ENCODE data around the gene RAPGEF5. TPM values are rescaled to one million over a fixed set of nuclear protein-coding genes. Genes with fewer than 3 reads are reported as not detected.

Gene RAPGEF5
- total RNA-seq, 2 donors from 2014 or later, result 16.7 to 23.2 TPM

GRCh38 chr7:22291977-22292376 lies 65.0 kb downstream of the RAPGEF5 start:
- no peaks in the 10 kb centered on the region for H3K4me1 ChIP-seq (ENCODE audit: control insufficient read depth, insufficient read depth, low read length)
- no peak overlapping the region for H3K9ac ChIP-seq (ENCODE audit: extremely low read depth, low read length, poor library complexity, severe bottlenecking)
- H3K4me3 Mint-ChIP-seq, result no peak overlapping the region
- H3K4me1 Mint-ChIP-seq, result peaks cover 17% of the 10 kb centered on the region
- H3K36me3 ChIP-seq (ENCODE audit: control insufficient read depth, insufficient read depth, low read length), result peaks cover 20% of the 10 kb centered on the region
- H3K27ac ChIP-seq (ENCODE audit: low read depth, low read length), result no peak overlapping the region
- DNase-seq, result no peak
- H3K9me3 Mint-ChIP-seq, result no peaks in the 10 kb centered on the region
- TF ChIP-seq CTCF (conservative IDR thresholded peaks at IDR 0.05), result no peak
- no peaks in the 10 kb centered on the region for H3K9me3 ChIP-seq (ENCODE audit: control insufficient read depth, low read length)
- 71 to 92% methylated on average over 1 to 2 of the region's 2 CpGs for WGBS, 2 experiments (ENCODE audit: insufficient coverage in 1 of 2, insufficient read length in 1 of 2)
- H3K27me3 Mint-ChIP-seq (ENCODE audit: insufficient read depth), result no peaks in the 10 kb centered on the region
- no peaks in the 10 kb centered on the region for H3K27me3 ChIP-seq (ENCODE audit: control insufficient read depth, insufficient read depth, low read length, poor library complexity, severe bottlenecking)
- H3K27ac Mint-ChIP-seq, result no peak overlapping the region
- H3K36me3 Mint-ChIP-seq (ENCODE audit: low read depth), result peaks cover 24% of the 10 kb centered on the region
- H3K4me3 ChIP-seq (ENCODE audit: low read length), result no peak overlapping the region

- Mint-ChIP-seq H3K4me1 (peaks cover 4% of the 10 kb centered on the region), H3K9me3 (no peaks in the 10 kb centered on the region), H3K27ac (no peak overlapping the region), H3K4me3 (no peak overlapping the region), H3K36me3 (ENCODE audit: low read depth) (peaks cover 24% of the 10 kb centered on the region), H3K27me3 (ENCODE audit: insufficient read depth) (no peaks in the 10 kb centered on the region)
- H3K9ac ChIP-seq (ENCODE audit: extremely low read depth, low read length, poor library complexity, severe bottlenecking), result no peak overlapping the region
- DNase-seq, result no peak
- H3K27me3 ChIP-seq (ENCODE audit: control insufficient read depth, insufficient read depth, low read length, poor library complexity, severe bottlenecking), result no peaks in the 10 kb centered on the region
- H3K27ac ChIP-seq (ENCODE audit: low read depth, low read length), result no peak overlapping the region
- H3K4me3 ChIP-seq (ENCODE audit: low read length), result no peak overlapping the region
- no peaks in the 10 kb centered on the region for H3K9me3 ChIP-seq (ENCODE audit: control insufficient read depth, low read length)
- no peaks in the 10 kb centered on the region for H3K4me1 ChIP-seq (ENCODE audit: control insufficient read depth, insufficient read depth, low read length)
- no peak for TF ChIP-seq CTCF (conservative IDR thresholded peaks at IDR 0.05)
- 94 to 95% methylated on average over 2 of the region's 6 CpGs for WGBS, 2 experiments (ENCODE audit: insufficient coverage in 1 of 2, insufficient read length in 1 of 2)
- H3K36me3 ChIP-seq (ENCODE audit: control insufficient read depth, insufficient read depth, low read length), result peaks cover 20% of the 10 kb centered on the region
These were observed 68.8 kb downstream of the RAPGEF5 start for GRCh38 chr7:22288202-22288601.

DNA sequence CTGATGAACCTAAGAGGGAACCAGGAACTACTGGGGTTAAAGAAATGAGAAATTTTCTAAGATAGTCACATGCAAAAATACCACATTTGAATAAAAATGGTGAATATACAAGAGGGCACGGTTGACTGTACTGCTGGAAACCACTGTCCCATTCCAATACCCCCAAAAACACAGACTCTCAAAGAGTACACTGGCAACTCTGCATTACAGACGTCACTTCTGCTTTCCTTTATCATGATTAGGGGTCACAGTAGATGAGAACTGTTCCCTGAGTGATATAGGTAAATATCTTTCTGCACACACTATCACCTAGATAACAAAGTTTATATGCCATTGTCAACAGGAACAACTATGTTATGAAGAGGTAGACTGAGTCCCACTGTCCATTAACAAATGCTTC lies 69.5 kb downstream of the RAPGEF5 start:
- Mint-ChIP-seq H3K27me3 (ENCODE audit: insufficient read depth) (no peaks in the 10 kb centered on the region), H3K36me3 (ENCODE audit: low read depth) (peaks cover 24% of the 10 kb centered on the region), H3K4me1 (no peaks in the 10 kb centered on the region), H3K27ac (no peak overlapping the region), H3K4me3 (no peak overlapping the region), H3K9me3 (no peaks in the 10 kb centered on the region)
- no peak for DNase-seq
- no peak for TF ChIP-seq CTCF (conservative IDR thresholded peaks at IDR 0.05)
- Histone ChIP-seq H3K27ac (ENCODE audit: low read depth, low read length) (no peak overlapping the region), H3K27me3 (ENCODE audit: control insufficient read depth, insufficient read depth, low read length, poor library complexity, severe bottlenecking) (no peaks in the 10 kb centered on the region), H3K4me1 (ENCODE audit: control insufficient read depth, insufficient read depth, low read length) (no peaks in the 10 kb centered on the region), H3K36me3 (ENCODE audit: control insufficient read depth, insufficient read depth, low read length) (peaks cover 20% of the 10 kb centered on the region), H3K9me3 (ENCODE audit: control insufficient read depth, low read length) (no peaks in the 10 kb centered on the region), H3K9ac (ENCODE audit: extremely low read depth, low read length, poor library complexity, severe bottlenecking) (no peak overlapping the region), H3K4me3 (ENCODE audit: low read length) (no peak overlapping the region)
- WGBS, 2 experiments (ENCODE audit: insufficient coverage in 1 of 2, insufficient read length in 1 of 2), result 93% methylated on average over 2 of the region's 2 CpGs; no CpG with 5 or more reads in 1 of the 2 experiments
